HL-60/S4 (cell line): ENCODE measurements around the gene LRRC75A.
"Not testable (repeated sequence)": the region's sequence is repeated elsewhere in the genome, so short reads cannot be mapped to it uniquely, and the experiment has no call there.

Experiments used
- in situ Hi-C: fragments of 300-500 bp; cut with MboI; formaldehyde crosslinking; loops from 2 replicates; pipeline ENCODE4 v1.14.3; 2022; ENCODE audit warnings: low sequenced_read_pairs

LRRC75A gene

DNA sequence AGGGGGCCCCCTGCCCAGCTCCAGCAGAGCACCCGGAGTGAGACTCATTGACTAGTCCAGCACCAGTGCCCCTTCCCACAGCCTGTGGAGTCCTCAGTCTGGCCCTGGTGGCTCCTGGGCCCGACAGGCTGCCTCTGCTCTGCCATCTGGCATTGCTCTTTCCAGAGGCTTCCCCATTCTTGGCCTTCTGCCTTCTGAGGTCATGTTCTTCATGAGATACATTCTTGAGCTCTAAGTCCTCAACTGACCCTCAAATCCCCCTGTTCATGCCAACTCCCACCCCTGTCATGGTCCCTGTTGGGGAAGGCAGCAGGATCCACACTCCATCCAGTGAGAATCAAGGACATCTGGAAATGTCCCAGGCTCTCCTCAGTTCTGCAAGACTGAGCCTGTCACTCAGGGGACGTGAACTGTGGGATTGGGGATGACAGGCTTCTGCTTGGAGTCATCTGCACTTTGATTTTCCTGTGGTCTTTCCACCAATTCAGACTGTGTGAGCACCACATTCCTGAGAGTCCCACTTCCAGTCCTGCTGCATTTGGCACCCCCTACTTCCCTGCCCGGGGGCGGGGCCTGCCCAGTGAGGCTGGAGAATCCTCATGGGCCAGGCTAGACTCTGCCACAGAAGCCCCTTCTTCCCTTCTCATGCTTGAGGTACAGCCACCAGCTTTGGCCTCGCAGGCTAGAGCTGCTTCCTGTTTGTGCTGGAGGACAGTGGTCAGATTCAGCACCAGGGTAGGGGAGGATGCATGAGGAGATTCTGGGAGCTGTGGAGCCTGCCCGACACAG lies 73.9 kb downstream of the LRRC75A start:
- in situ Hi-C loops, result no loop called here

DNA sequence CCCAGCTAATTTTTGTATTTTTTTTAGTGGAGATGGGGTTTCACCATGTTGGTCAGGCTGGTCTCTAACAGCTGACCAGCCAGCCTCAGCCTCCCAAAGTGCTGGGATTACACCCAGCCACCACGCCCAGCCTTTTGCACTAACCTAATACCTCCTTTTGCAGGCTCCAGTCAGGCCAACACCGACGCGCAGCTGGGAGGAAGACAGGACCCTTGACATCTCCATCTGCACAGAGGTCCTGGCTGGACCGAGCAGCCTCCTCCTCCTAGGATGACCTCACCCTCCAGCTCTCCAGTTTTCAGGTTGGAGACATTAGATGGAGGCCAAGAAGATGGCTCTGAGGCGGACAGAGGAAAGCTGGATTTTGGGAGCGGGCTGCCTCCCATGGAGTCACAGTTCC lies 74.6 kb downstream of the LRRC75A start:
- in situ Hi-C loops, result no loop called here

DNA sequence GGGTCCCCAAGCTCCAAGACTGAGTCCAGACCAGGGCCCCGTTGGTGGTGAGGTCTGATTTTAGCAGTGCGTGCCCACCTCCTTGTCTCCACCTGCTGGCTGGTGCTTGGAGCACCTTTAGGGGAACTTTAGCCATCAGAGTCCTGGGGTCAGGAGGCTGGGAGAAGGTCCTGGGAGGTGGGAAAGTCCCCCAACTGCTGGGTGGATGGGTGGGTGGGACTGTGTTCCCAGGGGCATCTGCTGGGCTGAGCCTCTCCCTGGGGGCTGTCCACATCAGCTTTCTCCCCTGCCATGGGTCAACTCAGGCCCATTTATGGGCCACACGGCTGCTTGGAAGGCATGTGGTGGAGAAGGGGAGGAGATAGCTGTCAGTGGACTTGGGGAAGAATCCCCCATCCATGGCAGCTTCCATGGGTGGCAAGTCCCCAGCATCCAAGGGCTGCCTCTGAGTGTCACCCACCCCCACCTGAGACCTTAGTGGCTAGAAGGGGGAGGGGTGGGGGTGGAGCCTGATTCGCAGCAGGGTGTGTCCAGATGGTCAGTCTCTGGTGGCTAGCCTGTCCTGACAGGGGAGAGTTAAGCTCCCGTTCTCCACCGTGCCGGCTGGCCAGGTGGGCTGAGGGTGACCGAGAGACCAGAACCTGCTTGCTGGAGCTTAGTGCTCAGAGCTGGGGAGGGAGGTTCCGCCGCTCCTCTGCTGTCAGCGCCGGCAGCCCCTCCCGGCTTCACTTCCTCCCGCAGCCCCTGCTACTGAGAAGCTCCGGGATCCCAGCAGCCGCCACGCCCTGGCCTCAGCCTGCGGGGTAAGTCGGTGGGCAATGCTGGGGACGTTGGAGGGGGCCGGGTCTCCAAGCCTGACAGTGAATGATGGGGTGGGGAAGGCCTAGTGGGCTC lies 76.7 kb downstream of the LRRC75A start, which contains the start of gene TRPV2:
TSS of gene TRPV2 (plus strand) at position 541 of the 894 bp plus-strand sequence. CDS start 2,098 bp downstream, outside the sequence.
- in situ Hi-C loops, result no loop called here

DNA sequence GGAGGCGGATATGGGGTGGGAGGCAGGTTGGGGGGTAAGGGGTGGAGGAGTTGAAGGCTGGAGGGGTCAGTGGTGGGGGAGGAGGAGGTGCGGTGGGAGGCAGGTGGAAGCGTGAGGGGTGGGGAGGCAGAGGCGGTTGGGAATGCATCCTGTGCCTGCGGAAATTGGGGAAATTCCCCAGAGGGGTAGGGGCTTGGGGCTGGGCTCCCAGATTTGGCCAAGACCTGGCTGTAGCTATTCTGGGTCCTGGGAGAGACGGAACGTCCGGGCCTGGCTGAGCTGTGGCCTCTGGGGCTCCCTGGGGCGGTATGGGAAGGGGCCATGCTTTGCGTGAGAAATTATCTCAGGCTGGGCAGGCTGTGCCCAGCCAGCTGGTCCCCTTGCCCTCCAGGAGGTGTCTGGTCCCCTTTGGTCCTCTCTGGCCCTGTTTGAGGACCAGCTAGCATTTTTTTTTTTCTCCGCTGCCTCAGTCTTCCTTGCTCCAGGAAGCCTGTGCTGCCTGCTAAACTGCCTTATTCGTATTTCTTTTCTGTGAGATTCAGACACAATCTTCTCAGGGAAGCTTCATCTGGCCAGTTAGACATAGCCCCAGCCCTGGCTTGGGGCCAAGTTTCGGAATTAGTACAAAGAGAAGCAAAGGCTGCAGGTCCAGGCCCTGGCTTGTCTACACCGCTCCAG lies 83.9 kb downstream of the LRRC75A start:
- in situ Hi-C loops, result no loop called here

DNA sequence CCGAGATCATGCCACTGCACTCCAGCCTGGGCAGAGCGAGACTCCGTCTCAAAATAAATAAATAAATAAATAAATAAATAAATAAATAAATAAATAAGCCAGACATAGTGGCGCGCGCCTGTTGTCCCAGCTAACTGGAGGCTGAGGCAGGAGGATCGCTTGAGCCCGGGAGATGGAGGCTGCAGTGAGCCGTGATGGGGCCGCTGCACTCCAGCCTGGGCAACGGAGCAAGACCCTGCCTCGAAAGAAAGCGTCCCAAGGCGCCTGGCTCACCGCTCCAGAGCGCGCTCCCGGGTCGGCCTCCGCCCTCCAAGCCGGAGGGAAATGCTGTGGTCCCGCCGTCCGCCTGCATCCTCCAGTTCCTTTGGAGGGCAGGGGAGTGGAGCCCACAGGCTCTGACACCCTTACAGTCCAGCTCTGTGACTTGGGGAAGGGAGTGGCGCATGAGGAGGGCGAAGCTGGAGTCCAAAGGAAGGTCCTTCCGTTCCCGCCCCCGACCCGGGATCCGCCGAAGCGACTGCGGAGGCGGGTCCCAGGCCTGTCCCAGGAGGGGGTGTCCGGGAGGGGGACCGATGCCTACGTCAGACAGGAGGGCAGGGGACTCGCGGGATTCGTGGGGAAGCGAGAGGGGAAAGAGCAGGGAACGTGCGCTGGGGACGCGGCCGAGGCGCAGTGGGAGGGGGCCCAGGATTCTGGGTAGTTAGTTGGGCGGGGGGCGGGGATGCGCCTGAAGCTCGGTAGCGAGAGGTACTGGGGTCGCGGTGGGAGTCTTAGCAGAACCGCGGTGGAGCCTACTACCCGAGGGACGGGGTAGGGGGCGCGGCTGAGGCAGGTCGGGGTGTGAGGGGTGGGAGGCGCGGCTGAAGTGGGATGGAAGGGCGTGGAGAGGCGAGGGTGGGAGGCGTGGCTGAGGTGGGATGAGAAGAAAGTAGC lies 85.0 kb downstream of the LRRC75A start:
- in situ Hi-C loops, result no loop called here

DNA sequence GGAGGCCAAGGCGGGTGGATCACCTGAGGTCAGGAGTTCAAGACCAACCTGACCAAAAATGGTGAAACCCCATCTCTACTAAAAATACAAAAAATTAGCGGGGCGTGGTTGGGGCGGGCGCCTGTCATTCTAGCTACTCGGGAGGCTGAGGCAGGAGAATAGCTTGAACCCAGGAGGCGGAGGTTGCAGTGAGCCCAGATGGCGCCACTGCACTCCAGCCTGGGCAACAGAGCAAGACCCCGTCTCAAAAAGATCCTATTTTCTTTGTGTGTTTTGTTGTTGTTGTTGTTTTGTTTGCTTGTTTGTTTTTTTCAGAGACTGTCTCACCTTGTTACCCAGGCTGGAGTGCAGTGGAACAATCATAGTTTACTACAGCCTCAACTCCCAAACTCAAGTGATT lies 88.1 kb downstream of the LRRC75A start:
- in situ Hi-C loops, result not testable (repeated sequence)

DNA sequence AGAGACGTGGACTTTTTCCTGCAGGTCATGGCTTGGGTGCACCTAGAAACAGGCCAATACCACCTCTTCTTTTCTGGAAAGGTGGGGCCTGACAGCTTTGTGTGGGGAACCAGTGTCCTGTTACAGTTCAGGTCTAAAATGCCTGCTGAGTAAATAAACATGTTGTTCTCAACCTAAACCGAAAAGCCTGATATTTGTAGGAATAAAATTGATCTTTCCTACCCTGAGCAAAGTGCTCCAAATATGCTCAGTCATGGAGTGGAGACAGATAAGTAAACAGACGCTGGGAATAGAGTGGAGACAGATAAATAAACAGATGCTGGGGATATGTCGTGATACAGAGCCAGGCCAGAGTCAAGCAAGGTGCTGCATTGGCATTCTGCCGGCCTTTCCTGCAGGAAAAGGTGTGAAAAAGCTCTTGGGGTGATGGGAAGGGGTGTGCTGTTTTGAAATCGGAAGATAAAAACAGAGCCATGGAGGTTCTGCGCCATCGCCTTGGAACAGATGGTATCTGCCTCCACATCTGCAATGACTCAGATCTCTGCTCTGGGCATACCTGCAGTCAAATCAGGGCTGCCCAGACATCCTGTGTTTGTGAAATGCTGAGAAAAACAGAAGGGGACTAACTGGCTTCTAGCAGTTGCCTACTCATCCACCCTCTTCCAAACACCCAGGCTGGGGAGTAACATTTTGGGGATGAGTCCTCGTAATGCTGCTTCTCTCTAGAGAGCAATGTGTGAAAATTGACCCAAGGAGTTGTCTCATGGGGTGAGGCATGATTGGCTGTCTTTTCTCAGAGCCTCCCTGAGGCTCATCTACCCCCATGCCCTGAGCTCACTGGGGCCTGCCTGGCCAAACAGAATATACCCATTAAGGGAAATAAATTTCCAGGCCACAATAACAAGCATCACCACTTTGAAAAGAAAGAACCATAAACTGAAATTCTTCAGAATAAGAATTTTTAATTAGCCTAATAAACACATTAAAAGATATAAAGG lies 93.4 kb downstream of the LRRC75A start:
- in situ Hi-C loops, result no loop called here

DNA sequence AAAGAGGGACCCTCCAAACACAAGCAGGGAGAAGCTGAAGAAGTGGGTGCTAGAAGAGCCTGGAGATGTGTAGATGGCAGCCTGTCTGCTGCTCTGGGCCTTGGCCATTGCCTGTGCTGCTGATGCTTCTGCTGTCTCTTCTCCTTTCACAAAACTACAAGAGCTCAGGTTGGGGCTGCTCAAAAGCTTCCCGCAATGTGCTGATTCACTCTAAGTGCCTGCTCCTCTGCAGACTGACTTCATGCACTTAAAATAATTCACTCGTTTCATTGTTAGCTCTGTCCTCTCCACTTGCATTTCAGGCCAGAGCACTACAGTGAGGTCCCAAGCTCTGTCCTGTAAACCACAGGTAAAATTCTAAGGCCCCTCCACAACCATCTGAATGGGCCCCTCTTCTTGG lies 95.3 kb downstream of the LRRC75A start:
- in situ Hi-C loops, result not testable (repeated sequence)

DNA sequence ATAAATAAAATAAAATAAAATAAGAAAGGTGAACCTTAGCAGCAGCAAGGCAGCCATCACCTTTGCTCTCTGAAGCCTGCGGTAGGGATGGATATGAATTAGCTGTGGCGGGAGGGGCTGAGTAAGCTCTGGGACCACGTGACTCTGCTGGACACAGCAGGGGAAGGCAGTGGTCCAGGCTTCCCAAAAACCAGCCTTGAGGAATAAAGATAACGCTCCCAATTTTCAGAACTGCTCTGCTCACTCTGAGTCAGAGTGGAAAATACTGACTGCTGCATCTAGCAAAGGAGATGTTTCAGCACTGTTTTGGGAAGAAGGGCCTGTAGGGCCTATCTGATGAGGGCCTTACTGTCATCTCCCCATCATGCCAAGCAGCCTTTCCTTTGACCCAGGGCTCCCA lies 96.1 kb downstream of the LRRC75A start:
- in situ Hi-C loops, result not testable (repeated sequence)

DNA sequence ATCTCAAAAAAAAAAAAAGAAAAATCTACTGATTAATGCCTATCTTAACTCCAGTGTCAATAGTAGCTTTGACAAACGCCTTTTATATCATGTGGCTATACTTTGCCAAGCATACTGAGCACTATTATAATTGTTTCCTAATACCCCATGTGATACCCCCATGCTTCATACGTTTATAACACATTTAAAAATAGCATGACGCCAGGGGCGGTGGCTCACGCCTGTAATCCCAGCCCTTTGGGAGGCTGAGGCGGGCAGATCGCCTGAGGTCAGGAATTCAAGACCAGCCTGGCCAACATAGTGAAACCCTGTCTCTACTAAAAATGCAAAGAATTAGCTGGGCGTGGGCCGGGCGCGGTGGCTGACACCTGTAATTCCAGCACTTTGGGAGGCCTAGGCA lies 99.5 kb downstream of the LRRC75A start:
- in situ Hi-C loops, result not testable (repeated sequence)
